DMS153 treated with DMSO at 0.1 percent for 48 hours (cell line): Measurements from ENCODE around the gene IL21R.
"Not testable (repeated sequence)": the region's sequence is repeated elsewhere in the genome, so short reads cannot be mapped to it uniquely, and the experiment has no call there.

Experiments
- DNase-seq: peaks from one replicate; lab custom pipeline; 2025; ENCODE audit not compliant: unreplicated experiment; lab: John Stamatoyannopoulos, UW

IL21R gene

DNA sequence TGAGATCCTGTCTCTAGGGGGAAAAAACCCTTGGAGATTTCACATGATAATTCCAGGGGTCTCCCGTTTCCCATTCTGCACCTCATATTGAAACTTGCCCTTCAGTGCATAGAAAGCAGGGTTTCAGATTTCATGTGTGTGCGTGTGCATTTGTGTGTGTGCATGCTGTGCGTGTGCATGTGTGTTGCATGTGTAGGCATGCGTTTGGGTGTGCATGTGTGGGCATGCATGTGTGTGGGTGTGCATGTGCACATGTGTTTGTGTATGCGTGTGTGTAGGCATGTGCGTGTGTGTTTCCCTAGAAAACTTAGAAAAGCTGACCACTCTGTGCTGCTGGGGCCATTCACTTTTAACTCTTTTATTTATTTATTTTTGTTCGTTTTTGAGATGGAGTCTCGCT lies 40.0 kb downstream of the IL21R start:
- no peak for DNase-seq

DNA sequence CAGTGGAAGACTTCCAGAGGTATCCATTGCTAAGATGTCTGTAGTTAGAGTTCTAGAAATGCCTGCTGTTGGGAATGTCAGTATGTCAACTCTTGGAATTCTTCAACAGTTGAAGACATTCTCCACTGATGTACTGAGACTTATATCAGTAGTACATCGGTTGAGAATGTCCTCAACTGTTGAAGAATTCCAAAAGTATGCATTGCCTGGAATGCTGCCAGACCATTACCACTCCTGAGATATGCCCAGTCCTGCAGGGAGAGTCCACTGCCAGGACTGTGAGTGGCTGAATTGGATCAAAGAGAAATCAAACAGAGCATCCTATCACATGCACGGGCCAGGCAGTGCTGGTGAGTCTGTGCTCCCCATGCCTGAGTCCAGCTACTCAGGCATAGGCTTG lies 42.0 kb downstream of the IL21R start:
- DNase-seq, result no peak

DNA sequence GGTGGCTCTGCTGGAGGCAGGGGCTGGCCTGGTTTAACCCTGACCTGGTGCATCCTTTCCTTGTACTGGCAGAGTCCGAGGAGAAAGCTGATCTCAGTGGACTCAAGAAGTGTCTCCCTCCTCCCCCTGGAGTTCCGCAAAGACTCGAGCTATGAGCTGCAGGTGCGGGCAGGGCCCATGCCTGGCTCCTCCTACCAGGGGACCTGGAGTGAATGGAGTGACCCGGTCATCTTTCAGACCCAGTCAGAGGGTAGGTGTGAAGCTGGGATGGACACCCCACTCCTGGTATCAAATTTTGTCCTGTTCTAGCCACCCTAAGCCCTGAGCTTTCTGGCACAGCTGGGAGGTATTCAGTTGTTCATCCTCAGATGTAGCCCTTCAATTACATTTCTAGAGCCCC lies 42.5 kb downstream of the IL21R start:
- DNase-seq, result no peak

DNA sequence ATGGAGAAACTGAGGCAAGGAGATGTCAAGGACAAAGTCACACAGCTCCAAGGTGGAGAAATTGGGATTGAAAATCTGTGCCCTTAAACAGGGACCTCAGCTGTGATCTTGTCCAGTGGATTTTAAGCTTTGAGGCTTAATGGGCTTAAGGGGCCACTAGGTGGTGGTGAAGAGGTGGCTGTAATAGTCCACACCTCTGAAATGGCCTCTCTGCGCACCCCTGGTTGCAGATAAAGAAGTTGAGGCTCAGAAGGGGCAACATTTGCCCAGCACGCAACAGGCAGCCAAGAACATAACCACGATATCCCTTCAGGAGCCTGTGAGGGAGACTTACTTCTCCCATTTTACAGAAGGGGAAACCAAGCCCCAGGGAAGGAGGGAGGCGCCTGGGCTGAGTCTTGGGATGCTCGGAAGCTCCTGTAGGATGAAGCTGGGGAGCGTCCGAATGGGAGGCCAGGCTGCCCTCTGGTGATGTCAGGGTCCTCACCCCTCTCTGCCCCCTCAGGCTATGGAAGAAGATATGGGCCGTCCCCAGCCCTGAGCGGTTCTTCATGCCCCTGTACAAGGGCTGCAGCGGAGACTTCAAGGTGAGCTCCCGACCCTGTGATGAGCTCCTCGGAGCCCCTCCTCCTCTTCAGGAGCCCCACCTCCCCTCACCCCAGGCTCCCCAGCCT lies 43.7 kb downstream of the IL21R start:
- DNase-seq, result no peak

DNA sequence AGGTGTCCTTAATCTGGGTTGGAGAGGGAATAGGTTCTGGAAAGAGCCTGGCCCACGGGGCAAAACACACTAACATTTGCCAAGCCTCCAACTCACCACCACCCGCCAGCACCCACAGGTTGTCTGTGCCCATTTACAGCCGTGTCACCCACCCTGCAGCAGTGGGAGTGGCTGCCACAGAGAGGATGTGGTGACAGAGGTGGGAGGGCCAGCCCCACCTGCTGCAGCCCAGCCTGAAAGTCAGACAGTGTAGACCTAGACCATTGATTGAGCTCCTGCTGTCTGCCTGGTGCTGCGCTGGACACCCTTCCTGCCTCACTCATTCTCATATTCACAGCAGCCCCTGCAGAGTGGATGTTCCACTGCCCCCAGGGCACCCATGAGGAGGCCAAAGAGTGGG lies 44.7 kb downstream of the IL21R start:
- DNase-seq, result no peak

DNA sequence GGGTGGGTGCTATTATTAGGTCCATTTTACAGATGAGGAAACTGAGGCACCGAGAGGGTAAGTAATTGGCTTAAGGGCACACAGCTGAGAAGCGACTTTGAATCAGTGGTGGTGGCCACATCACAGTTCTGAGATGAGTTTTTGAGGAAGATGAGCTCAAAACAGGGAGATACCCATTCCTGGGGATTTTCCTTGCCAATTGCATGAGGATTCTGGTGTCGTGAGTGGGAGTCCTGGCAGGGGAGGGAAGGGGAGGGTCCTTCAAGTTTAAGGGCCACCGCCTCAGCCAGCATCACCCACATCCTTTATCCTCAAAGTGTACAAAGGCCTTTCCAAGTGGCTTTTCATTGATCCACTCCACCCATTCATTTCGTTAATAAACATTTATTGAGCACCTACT lies 45.3 kb downstream of the IL21R start:
- no peak for DNase-seq

DNA sequence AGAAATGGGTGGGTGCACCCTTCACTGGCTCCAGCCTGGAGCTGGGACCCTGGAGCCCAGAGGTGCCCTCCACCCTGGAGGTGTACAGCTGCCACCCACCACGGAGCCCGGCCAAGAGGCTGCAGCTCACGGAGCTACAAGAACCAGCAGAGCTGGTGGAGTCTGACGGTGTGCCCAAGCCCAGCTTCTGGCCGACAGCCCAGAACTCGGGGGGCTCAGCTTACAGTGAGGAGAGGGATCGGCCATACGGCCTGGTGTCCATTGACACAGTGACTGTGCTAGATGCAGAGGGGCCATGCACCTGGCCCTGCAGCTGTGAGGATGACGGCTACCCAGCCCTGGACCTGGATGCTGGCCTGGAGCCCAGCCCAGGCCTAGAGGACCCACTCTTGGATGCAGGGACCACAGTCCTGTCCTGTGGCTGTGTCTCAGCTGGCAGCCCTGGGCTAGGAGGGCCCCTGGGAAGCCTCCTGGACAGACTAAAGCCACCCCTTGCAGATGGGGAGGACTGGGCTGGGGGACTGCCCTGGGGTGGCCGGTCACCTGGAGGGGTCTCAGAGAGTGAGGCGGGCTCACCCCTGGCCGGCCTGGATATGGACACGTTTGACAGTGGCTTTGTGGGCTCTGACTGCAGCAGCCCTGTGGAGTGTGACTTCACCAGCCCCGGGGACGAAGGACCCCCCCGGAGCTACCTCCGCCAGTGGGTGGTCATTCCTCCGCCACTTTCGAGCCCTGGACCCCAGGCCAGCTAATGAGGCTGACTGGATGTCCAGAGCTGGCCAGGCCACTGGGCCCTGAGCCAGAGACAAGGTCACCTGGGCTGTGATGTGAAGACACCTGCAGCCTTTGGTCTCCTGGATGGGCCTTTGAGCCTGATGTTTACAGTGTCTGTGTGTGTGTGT lies 46.8 kb downstream of the IL21R start:
- DNase-seq, result no peak

DNA sequence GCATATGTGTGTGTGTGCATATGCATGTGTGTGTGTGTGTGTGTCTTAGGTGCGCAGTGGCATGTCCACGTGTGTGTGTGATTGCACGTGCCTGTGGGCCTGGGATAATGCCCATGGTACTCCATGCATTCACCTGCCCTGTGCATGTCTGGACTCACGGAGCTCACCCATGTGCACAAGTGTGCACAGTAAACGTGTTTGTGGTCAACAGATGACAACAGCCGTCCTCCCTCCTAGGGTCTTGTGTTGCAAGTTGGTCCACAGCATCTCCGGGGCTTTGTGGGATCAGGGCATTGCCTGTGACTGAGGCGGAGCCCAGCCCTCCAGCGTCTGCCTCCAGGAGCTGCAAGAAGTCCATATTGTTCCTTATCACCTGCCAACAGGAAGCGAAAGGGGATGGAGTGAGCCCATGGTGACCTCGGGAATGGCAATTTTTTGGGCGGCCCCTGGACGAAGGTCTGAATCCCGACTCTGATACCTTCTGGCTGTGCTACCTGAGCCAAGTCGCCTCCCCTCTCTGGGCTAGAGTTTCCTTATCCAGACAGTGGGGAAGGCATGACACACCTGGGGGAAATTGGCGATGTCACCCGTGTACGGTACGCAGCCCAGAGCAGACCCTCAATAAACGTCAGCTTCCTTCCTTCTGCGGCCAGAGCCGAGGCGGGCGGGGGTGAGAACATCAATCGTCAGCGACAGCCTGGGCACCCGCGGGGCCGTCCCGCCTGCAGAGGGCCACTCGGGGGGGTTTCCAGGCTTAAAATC lies 47.6 kb downstream of the IL21R start:
- no peak for DNase-seq

DNA sequence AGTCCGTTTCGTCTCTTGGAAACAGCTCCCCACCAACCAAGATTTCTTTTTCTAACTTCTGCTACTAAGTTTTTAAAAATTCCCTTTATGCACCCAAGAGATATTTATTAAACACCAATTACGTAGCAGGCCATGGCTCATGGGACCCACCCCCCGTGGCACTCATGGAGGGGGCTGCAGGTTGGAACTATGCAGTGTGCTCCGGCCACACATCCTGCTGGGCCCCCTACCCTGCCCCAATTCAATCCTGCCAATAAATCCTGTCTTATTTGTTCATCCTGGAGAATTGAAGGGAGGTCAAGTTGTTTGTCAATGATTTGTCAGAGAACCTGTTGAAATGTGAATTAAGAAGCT lies 48.2 kb downstream of the IL21R start:
- DNase-seq, result no peak

DNA sequence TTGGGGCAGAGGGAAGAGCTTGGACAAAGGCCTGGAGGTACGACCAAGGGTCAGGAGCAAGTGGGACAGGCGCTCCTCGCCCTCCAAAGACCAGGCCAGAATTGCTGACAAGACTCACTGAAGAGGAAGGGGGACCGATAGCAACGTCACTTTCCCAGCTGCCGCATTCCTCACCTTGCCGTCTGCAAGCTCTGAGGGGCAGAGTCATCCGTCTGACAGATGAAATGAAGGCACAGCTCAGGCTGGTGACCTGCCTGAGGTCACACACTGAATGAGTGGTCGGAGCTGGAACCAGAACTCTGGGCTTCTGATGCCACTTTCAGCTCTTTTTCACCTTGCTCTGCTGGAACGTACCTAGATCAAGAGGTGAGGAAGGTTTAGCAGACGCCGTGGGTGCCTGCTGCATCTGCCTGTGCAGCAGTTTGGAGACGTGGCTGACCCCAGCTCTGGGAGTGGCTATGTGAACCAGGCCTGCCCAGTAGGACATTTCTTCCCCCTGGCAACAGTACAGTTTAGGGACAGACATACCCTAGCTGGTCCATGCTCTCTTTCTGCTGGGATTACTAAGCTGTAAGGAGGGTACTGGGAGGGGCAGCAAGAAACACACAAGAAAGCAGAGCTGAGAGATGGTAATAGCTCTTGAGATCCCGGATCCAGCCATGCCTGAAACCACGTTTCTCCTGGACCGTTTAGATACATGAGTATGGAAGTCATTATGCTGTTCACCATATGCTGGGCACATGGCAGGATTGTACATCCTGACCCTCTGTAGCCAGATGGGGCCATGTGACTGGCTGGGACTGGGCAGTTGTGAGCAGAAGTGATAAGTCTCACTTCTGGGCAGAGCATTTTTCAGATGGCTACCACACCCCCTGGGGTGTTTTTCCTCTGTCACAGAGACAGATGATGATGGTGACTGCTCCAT lies 50.9 kb downstream of the IL21R start:
- no peak for DNase-seq

DNA sequence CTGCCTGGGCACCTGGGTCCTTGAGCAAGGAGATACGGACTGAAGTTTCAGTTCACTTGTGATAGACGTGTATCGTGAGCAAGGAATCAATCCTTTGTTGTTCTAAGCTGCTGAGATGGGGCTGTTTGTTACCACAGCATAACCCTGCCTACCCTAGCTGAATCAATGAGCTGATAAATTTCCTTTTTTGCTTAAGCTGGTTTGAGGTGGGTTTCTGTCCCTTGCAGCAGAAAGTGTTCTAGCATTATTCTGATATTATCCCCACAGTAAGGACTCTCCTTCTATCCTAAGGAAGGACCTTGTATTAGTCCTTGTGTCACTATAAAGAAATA lies 51.5 kb downstream of the IL21R start:
- no peak for DNase-seq

DNA sequence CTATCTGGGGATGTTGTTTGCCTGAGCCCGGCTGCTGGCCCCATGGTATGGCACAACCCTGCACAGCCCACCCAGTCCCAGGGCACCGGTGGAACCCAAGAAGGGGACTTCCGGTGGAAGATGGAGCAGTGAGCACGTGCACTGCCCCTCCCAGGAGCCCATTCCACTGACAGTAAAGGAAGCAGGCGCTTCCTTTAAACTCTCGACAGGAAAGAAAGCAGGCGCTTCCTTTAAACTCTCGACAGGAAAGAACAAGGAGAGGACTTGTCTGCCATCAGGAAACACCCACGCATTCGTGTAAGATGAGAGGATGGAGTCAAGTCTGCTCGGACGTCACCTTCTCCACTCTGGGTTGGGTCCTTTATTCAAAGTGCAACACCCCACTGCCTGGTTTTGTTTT lies 53.7 kb downstream of the IL21R start:
- no peak for DNase-seq

DNA sequence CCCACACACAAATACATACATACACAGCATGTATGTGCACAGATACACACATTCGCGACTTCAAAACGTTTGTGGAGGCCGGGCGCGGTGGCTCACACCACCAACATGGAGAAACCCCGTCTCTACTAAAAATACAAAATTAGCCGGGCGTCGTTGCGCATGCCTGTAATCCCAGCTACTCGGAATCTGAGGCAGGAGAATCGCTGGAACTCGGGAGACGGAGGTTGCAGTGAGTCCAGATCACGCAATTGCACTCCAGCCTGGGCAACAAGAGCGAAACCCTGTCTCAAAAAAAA lies 55.6 kb downstream of the IL21R start:
- DNase-seq, result not testable (repeated sequence)

- no peak for DNase-seq
Measured at GRCh38 chr16:27458258-27458657, 56.3 kb downstream of the IL21R start.

DNA sequence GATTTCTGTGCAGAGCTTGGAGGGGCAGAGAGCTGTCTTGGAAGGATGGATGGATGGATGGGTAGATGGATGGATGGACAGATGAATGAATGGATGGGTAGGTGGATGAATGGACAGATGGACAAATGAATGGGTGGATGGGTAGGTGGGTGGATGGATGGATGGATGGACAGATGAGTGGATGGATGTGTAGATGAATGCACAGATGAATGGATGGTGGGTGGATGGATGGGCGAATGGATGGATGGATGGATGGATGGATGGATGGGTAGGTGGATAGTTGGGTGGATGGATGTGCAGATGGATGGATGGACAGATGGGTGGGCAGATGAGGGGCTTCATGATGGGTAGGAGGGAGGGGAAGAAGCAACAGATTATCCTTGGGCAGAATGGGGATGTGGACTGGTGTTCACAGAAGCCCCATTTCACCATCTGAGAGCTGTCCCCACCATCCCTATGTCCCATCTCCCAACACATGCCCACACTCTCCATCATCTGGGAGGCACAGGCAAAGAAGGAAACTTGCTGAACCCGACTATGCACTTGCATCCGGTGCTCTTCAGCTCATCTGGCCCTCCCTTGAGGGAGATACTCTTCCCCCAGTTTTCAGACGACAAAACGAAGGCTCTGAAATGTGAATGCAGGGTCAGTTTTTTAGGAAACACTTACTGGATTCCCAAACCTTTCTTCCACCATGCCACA lies 57.2 kb downstream of the IL21R start:
- DNase-seq, result no peak

DNA sequence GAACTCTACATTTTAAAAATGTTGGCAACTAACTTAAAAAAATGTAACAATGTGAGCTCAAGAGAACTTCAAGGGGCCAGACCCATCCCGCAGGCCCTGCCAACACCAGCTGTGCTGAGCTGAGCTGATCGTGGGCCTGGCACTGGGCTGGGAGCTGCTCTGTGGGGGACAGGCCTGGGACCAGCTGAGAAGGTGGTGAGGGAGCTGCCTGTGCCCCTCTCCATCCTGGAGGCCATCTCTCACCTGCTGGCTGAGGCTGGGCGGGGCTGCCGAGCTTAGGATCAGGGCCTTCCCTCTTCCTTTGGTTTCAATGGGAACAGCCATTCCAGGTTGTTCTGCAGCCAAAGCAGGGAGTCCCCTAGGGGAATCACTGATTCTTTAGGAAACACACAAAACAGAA lies 58.2 kb downstream of the IL21R start:
- no peak for DNase-seq

DNA sequence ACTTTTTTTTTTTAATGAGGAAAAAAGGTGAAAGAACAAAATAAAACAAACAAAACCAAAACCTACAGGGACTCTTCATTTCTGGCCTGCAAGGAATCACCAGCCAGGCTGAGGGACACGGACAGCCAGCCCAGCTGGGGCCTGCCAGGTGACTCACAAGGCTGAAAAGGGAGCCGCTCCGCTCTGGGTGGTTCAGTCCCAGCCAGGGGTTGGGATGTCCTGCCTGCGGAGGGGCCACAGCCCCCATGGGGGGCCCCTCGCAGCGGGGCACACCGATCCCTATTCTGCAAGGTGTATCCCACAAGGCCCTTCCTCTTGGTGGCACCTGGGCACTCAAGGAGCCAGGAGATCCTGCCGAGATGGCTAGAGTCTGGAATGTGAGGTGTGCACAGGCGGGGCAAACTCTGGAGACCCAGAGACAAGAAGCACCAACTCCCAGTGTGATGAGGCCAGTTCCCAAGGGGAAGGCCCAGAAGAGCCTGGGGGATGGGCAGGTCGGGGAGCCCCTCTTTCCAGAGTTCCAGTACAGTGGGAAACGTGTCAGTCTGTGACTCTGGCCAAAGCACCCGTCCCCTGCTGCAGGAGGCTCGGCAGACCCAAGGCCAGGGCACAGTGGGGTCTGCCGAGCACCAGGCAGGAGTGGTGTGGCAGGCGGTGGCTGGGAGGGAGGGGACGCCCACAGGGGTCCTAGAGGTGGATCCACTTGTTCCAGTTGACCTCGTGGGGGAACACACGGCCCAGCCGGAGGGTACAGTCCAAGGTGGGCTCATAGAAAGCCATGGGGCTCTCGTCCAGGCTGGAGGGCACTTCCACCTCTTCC lies 58.9 kb downstream of the IL21R start:
- DNase-seq, result no peak

DNA sequence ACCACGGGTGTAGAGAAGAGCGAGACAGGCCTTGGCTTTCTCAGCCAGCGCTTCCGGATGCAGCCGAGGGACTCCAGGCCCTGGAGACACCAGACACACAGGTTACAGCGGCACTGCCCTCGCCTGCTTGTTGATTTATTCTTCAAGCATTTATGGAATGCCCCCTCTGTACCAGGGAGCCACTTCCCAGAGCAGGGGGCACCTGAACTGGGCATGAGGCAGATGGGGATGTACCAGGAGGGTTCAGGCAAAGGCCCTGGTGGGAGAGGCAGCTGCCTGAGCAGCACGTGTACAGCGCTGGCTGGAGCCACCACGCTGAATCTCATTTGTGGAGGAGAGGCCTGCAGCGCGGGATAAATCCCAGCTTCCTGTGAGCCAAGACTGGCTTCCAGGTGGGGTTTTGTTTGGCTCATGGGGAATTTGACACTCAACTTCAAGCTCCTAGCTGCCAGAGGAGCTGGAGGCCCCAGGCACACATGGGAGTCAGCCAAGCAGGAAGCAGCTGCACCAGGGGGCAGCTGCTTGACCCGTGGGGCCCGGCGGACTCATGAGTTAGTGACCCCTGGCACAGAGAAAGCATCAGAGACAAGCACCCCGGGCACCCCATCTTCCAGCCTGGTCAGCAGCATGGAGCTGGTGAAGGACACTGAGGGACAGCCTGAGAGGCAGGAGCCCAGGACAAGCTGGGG lies 59.7 kb downstream of the IL21R start:
- DNase-seq, result no peak

DNA sequence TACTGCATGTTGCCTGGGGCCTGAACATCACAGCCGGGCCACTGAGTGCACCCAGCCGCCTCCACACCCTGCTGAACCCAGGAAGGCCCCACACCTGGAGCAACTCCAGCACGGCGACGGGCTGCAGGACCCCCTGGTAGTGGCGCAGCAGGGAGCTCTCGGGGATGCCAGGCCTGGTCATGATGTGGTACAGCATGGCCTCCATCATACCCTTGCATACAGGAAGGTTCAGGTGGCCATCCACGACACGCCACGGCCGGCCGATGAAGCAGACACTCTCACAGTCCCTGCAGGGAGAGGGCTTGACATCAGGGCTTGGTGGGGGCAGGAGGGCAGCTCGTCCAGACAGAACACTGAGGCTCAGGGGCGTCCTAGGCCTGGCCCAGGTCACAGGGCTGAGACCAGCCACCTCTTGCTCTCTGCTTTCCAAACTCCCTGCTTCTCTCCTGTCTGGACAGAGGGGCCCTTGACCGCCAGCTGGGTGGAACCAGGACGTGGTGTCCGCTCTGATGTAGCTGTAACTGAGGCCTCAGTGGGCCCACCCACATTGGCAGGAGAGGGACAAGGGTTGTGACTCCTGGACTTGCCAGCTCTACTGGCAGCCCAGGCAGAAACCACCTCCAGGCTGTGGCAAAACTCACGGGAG lies 60.3 kb downstream of the IL21R start:
- no peak for DNase-seq
